H1 (cell line): ENCODE results near the gene TP73. TPM values are rescaled to one million over a fixed set of nuclear protein-coding genes. Genes with fewer than 3 reads are reported as not detected.

Source experiments
- CTCF ChIA-PET: fragments of 300-600 bp; sonication (Branson Sonifier 250); formaldehyde crosslinking; loops from one replicate; lab custom pipeline; 2021; ENCODE audit not compliant: partially characterized antibody; lab: Charles Lee
- POLR2A ChIA-PET: fragments of 300-600 bp; sonication (Branson Sonifier 250); formaldehyde crosslinking; loops from one replicate; lab custom pipeline; 2021; ENCODE audit warnings: inconsistent platforms; ENCODE audit not compliant: partially characterized antibody; lab: Charles Lee
- DNase-seq, 2 experiments: peaks; one replicate each; pipeline versions ENCODE4 v3.0.0 to v3.0.0-alpha.2; 2010 to 2022; ENCODE audit warnings: low spot score in 2 of 2, low read depth in 1 of 2, mixed read lengths in 1 of 2
- FAIRE-seq: peaks from 2 replicates; lab custom pipeline; 2011; peaks lifted over from hg19 to GRCh38; lab: Jason Lieb, UNC
- H2AFZ ChIP-seq: 2 replicates; pipeline ENCODE4 v1.8.1; 2012; ENCODE audit warnings: low read length, inconsistent platforms
- H2AK5ac ChIP-seq: 2 replicates; pipeline ENCODE4 v1.6.1; 2013; ENCODE audit warnings: low read depth, low read length
- H2BK120ac ChIP-seq: replicated peaks from 2 replicates; pipeline ENCODE3; 2013; ENCODE audit warnings: low read depth, low read length, inconsistent platforms
- H2BK12ac ChIP-seq: 2 replicates; pipeline ENCODE4 v1.6.1; 2013; ENCODE audit warnings: low read depth, low read length
- H2BK15ac ChIP-seq: 2 replicates; pipeline ENCODE4 v1.6.1; 2013; ENCODE audit warnings: low read length
- H2BK20ac ChIP-seq: 2 replicates; pipeline ENCODE4 v1.6.1; 2013; ENCODE audit warnings: low read length
- H2BK5ac ChIP-seq: 2 replicates; pipeline ENCODE4 v1.6.1; 2013; ENCODE audit warnings: low read depth, low read length
- H3K14ac ChIP-seq: 2 replicates; pipeline ENCODE4 v1.6.1; 2013; ENCODE audit warnings: inconsistent platforms; ENCODE audit not compliant: insufficient read length
- H3K18ac ChIP-seq: 2 replicates; pipeline ENCODE4 v1.6.1; 2013; ENCODE audit warnings: low read length; ENCODE audit errors: extremely low read depth
- H3K23ac ChIP-seq: 2 replicates; pipeline ENCODE4 v1.6.1; 2013; ENCODE audit warnings: inconsistent platforms; ENCODE audit not compliant: insufficient read length
- H3K23me2 ChIP-seq: 2 replicates; pipeline ENCODE4 v1.6.1; 2013; ENCODE audit warnings: low read depth, low read length
- H3K27ac ChIP-seq: 2 replicates; pipeline ENCODE4 v1.6.1; 2011; ENCODE audit warnings: low read depth, low read length, inconsistent platforms
- H3K27me3 ChIP-seq, 4 experiments: replicated peaks in 1 of 4; 1 replicate in 1 of 4; 2 replicates in 3 of 4; pipeline versions ENCODE4 v1.6.1 to v1.8.1; 2011 to 2013; ENCODE audit warnings: low read length in 3 of 4, mild to moderate bottlenecking in 3 of 4, inconsistent platforms in 2 of 4, mixed read lengths in 2 of 4, moderate library complexity in 1 of 4; ENCODE audit not compliant: control insufficient read depth in 3 of 4, insufficient read depth in 3 of 4; ENCODE audit errors: extremely low read depth in 1 of 4
- H3K36me3 ChIP-seq, 4 experiments: 2 replicates each; pipeline versions ENCODE4 v1.6.1 to v1.8.1; 2011 to 2013; ENCODE audit warnings: mild to moderate bottlenecking in 4 of 4, low read length in 3 of 4, moderate library complexity in 2 of 4, control low read depth in 1 of 4, inconsistent platforms in 1 of 4; ENCODE audit not compliant: insufficient read depth in 4 of 4, control insufficient read depth in 2 of 4
- H3K4ac ChIP-seq: replicated peaks from 2 replicates; pipeline ENCODE3; 2013; ENCODE audit warnings: low read length, low read depth, mixed read lengths, inconsistent platforms; ENCODE audit not compliant: insufficient read length
- H3K4me1 ChIP-seq, 4 experiments: replicated peaks in 1 of 4; 1 replicate in 1 of 4; 2 replicates in 3 of 4; pipeline versions ENCODE4 v1.6.1 to v1.8.1; 2011 to 2013; ENCODE audit warnings: low read length in 3 of 4, inconsistent platforms in 2 of 4, mixed read lengths in 1 of 4; ENCODE audit not compliant: insufficient read depth in 4 of 4, control insufficient read depth in 3 of 4
- H3K4me2 ChIP-seq, 2 experiments: 2 replicates each; pipeline versions ENCODE4 v1.6.1 to v1.8.1; 2011 to 2013; ENCODE audit warnings: low read depth in 2 of 2, low read length in 2 of 2, control low read depth in 1 of 2, inconsistent platforms in 1 of 2, mild to moderate bottlenecking in 1 of 2; ENCODE audit not compliant: insufficient read depth in 1 of 2
- H3K4me3 ChIP-seq, 4 experiments: fragments of 200-600, 300-600 bp in 1 of 4; sonication (generic), shearing (Covaris generic), sonication (Bioruptor Twin) in 1 of 4; 2 replicates each; pipeline versions ENCODE4 v1.5.1 to v1.8.1; 2011 to 2016; ENCODE audit warnings: low read length in 4 of 4, low read depth in 3 of 4, control low read depth in 2 of 4, inconsistent platforms in 2 of 4, mild to moderate bottlenecking in 2 of 4, mixed read lengths in 1 of 4, moderate library complexity in 1 of 4; ENCODE audit not compliant: insufficient read depth in 2 of 4; ENCODE audit errors: extremely low read depth in 1 of 4
- H3K56ac ChIP-seq: replicated peaks from 2 replicates; pipeline ENCODE3; 2013; ENCODE audit warnings: low read depth, mild to moderate bottlenecking, mixed read lengths, low read length, inconsistent platforms; ENCODE audit not compliant: insufficient read length
- H3K79me1 ChIP-seq: 2 replicates; pipeline ENCODE4 v1.6.1; 2013; ENCODE audit warnings: low read depth, low read length, control low read depth
- H3K79me2 ChIP-seq, 2 experiments: 2 replicates each; pipeline versions ENCODE4 v1.6.1 to v1.8.1; 2012 to 2013; ENCODE audit warnings: low read length in 2 of 2, mild to moderate bottlenecking in 2 of 2, inconsistent platforms in 1 of 2; ENCODE audit not compliant: insufficient read depth in 2 of 2, control insufficient read depth in 1 of 2
- H3K9ac ChIP-seq, 4 experiments: replicated peaks in 1 of 4; 1 replicate in 1 of 4; 2 replicates in 3 of 4; pipeline versions ENCODE4 v1.6.1 to v1.8.1; 2011 to 2013; ENCODE audit warnings: low read depth in 3 of 4, low read length in 3 of 4, control low read depth in 2 of 4, mild to moderate bottlenecking in 2 of 4, moderate library complexity in 2 of 4, inconsistent platforms in 1 of 4; ENCODE audit errors: extremely low read depth in 1 of 4
- H3K9me3 ChIP-seq, 2 experiments: 2 replicates each; pipeline versions ENCODE4 v1.6.1 to v1.8.1; 2012 to 2013; ENCODE audit warnings: mild to moderate bottlenecking in 2 of 2, moderate library complexity in 2 of 2, control low read depth in 1 of 2, inconsistent platforms in 1 of 2, low read depth in 1 of 2, low read length in 1 of 2, mixed read lengths in 1 of 2; ENCODE audit not compliant: insufficient read depth in 2 of 2
- H4K20me1 ChIP-seq, 2 experiments: replicated peaks in 1 of 2; 2 replicates each; pipeline versions ENCODE3 to v1.8.1; 2011 to 2013; ENCODE audit warnings: inconsistent platforms in 2 of 2, low read length in 2 of 2, mild to moderate bottlenecking in 1 of 2; ENCODE audit not compliant: insufficient read depth in 2 of 2, control insufficient read depth in 1 of 2
- H4K5ac ChIP-seq: 2 replicates; pipeline ENCODE4 v1.6.1; 2013; ENCODE audit warnings: low read length, low read depth, mixed read lengths, inconsistent platforms; ENCODE audit not compliant: insufficient read length
- H4K8ac ChIP-seq: 2 replicates; pipeline ENCODE4 v1.8.0; 2013; ENCODE audit warnings: mild to moderate bottlenecking, moderate library complexity, low read length, inconsistent platforms; ENCODE audit not compliant: insufficient read depth; ENCODE audit errors: extremely low read depth
- H4K91ac ChIP-seq: replicated peaks from 2 replicates; pipeline ENCODE3; 2013; ENCODE audit warnings: low read length, mixed read lengths, inconsistent platforms; ENCODE audit not compliant: insufficient read length
- CBX8 ChIP-seq: fragments of 300-800, 300-1000 bp; sonication (generic); IDR thresholded peaks from 2 replicates; pipeline ENCODE4 v1.7.1; 2016; ENCODE audit warnings: low read depth, low read length, borderline replicate concordance
- CEBPB ChIP-seq: IDR thresholded peaks from 2 replicates; pipeline ENCODE4 v1.6.1; 2012; ENCODE audit warnings: low read depth, low read length
- CHD1 ChIP-seq: IDR thresholded peaks from 2 replicates; pipeline ENCODE4 v1.6.1; 2012; ENCODE audit warnings: low read depth, low read length, improper control_type of control experiment
- CTBP2 ChIP-seq: IDR thresholded peaks from 2 replicates; pipeline ENCODE4 v1.7.0; 2011; ENCODE audit warnings: borderline replicate concordance, mild to moderate bottlenecking, moderate library complexity, mixed read lengths, low read length; ENCODE audit not compliant: insufficient read depth, insufficient read length
- EP300 ChIP-seq, 2 experiments: IDR thresholded peaks; 1 replicate in 1 of 2; 2 replicates in 1 of 2; pipeline ENCODE4 v1.6.1; 2011 to 2012; ENCODE audit warnings: low read depth in 2 of 2, low read length in 2 of 2, mild to moderate bottlenecking in 2 of 2, borderline replicate concordance in 1 of 2, inconsistent platforms in 1 of 2, moderate library complexity in 1 of 2
- FOSL1 ChIP-seq: IDR thresholded peaks from 2 replicates; pipeline ENCODE4 v1.6.1; 2011; ENCODE audit warnings: mild to moderate bottlenecking, low read depth, low read length, moderate library complexity; ENCODE audit not compliant: insufficient read depth
- GTF2F1 ChIP-seq: IDR thresholded peaks from 2 replicates; pipeline ENCODE4 v1.6.1; 2012; ENCODE audit warnings: low read depth, low read length, improper control_type of control experiment, borderline replicate concordance
- HDAC2 ChIP-seq, 2 experiments: fragments of 300-600 bp in 1 of 2; sonication (generic) in 1 of 2; IDR thresholded peaks; 2 replicates each; pipeline ENCODE4 v1.6.1; 2011 to 2012; ENCODE audit warnings: low read depth in 2 of 2, low read length in 2 of 2, mild to moderate bottlenecking in 2 of 2, moderate library complexity in 2 of 2, borderline replicate concordance in 1 of 2, inconsistent platforms in 1 of 2
- JUND ChIP-seq: IDR thresholded peaks from 2 replicates; pipeline ENCODE4 v1.6.1; 2011; ENCODE audit warnings: mild to moderate bottlenecking, improper control_type of control experiment, low read length
- KDM4A ChIP-seq: IDR thresholded peaks from one replicate; pipeline ENCODE4 v1.7.1; 2012; ENCODE audit warnings: low read depth, mild to moderate bottlenecking, moderate library complexity, low read length, inconsistent platforms; ENCODE audit not compliant: severe bottlenecking
- RFX5 ChIP-seq: IDR thresholded peaks from 2 replicates; pipeline ENCODE4 v1.6.1; 2011; ENCODE audit warnings: low read depth, low read length, improper control_type of control experiment, borderline replicate concordance
- SRF ChIP-seq: IDR thresholded peaks from 2 replicates; pipeline ENCODE4 v1.6.1; 2011; ENCODE audit warnings: mild to moderate bottlenecking, low read depth, low read length, moderate library complexity
- TBP ChIP-seq: IDR thresholded peaks from 2 replicates; pipeline ENCODE4 v1.6.1; 2011; ENCODE audit warnings: low read depth, low read length, improper control_type of control experiment
- TEAD4 ChIP-seq: IDR thresholded peaks from 2 replicates; pipeline ENCODE4 v1.6.1; 2012; ENCODE audit warnings: low read depth, low read length, inconsistent platforms, mixed read lengths
- WGBS, 2 experiments: shearing (Covaris generic) in 1 of 2; methylation state at CpG; one replicate each; pipeline versions ENCODE4 v1.1.6 to v1.1.7; 2013 to 2015; ENCODE audit warnings: low lambda C conversion rate in 2 of 2, mixed read lengths in 2 of 2, inconsistent platforms in 1 of 2, low coverage in 1 of 2, missing lambda C conversion rate in 1 of 2; ENCODE audit not compliant: insufficient replicate concordance in 2 of 2, insufficient coverage in 1 of 2, insufficient read length in 1 of 2; ENCODE audit errors: extremely low coverage in 1 of 2, missing lambda C conversion rate in 1 of 2; 5-methylcytosine and 5-hydroxymethylcytosine counted together
- polyA plus RNA-seq, 7 experiments: library from polyadenylated mRNA; depleted of rRNA in 3 of 7; stranded (reverse) in 5 of 7; unstranded in 2 of 7; fragments of >200 nt in 5 of 7; fragments of 200-250 nt in 2 of 7; gene quantifications; 1 replicate in 5 of 7; 2 replicates in 1 of 7; 4 replicates in 1 of 7; pipeline versions ENCODE4 v1.2.1 to v1.2.3, GENCODE V29; 2011 to 2013; ENCODE audit warnings: missing spikeins in 2 of 7, mixed read lengths in 2 of 7
- total RNA-seq: library from RNA; stranded (reverse); fragmentation: NEBNext Ultra II Directional; extraction: Animal tissue kit (Norgen Biotek cat#: 25700); gene quantifications from 2 replicates; pipeline ENCODE4 v1.2.1, GENCODE V29; 2021

TP73 gene
- total and polyA plus RNA-seq, 2 of the 8 experiments (the other 6 are each of a cell fraction or from before 2014, with no cell fraction given): 2.6 to 3.1 TPM

GRCh38 chr1:3645247-3645646 is 7.1 kb upstream of the TP73 start:
- ChIA-PET POLR2A (interaction anchor here (1.1 kb wide), 1 partner anchor 47 kb away, joined by 3 read pairs; no protein-coding TSS in a partner anchor), CTCF (interaction anchor here (0.6 to 1.4 kb wide), 2 partner anchors 10 to 1133 kb away, joined by 3 read pairs; no protein-coding TSS in a partner anchor)
- DNase-seq (no peak), FAIRE-seq (no peak)
- Histone ChIP-seq H3K18ac (no peak overlapping the region), H3K4me1 (peaks cover 0 to 7% (median 0%) of the 10 kb centered on the region in 4 experiments; a peak in 1 of 7 replicates), H2BK20ac (no peak overlapping the region), H3K4me2 (no peak overlapping the region), H3K9me3 (no peaks in the 10 kb centered on the region), H3K56ac (no peak overlapping the region), H3K27ac (no peak overlapping the region), H3K9ac (no peak overlapping the region), H4K8ac (no peak overlapping the region), H3K14ac (no peak overlapping the region), H2AFZ (no peak overlapping the region), H3K23me2 (peaks cover 3% of the 10 kb centered on the region; the same call in 1 of the 2 replicates), H3K79me2 (peaks cover 0 to 9% of the 10 kb centered on the region in 2 experiments; a peak in 1 of 4 replicates), H4K20me1 (peaks cover 0 to 8% of the 10 kb centered on the region in 2 experiments), H2BK12ac (no peak overlapping the region), H3K23ac (no peak overlapping the region), H4K91ac (no peak overlapping the region), H2BK15ac (no peak overlapping the region), H2BK5ac (no peak overlapping the region), H2AK5ac (no peak overlapping the region), H3K36me3 (peaks cover 0 to 17% (median 12%) of the 10 kb centered on the region in 4 experiments; a peak in 4 of 8 replicates), H3K79me1 (peaks cover 9% of the 10 kb centered on the region), H4K5ac (no peak overlapping the region), H2BK120ac (no peak overlapping the region), H3K4ac (no peak overlapping the region), H3K27me3 (peaks cover 0 to 5% (median 3%) of the 10 kb centered on the region in 4 experiments; a peak in 4 of 7 replicates), H3K4me3 (no peak overlapping the region)
- 97% methylated on average over 29 of the region's 43 CpGs; no CpG with 5 or more reads in 1 of the 2 experiments for WGBS, 2 experiments
- no peak for TF ChIP-seq FOSL1
- TF ChIP-seq HDAC2 (IDR thresholded peaks at IDR 0.05; ENCODE audit: borderline replicate concordance in 1 of 2, low read depth in 2 of 2, low read length in 2 of 2): no peak
- no peak for TF ChIP-seq GTF2F1
- no peak for TF ChIP-seq CBX8
- no peak for TF ChIP-seq EP300 (IDR thresholded peaks at IDR 0.05; ENCODE audit: borderline replicate concordance in 1 of 2, low read depth in 2 of 2, low read length in 2 of 2)
- no peak for TF ChIP-seq CEBPB
- TF ChIP-seq KDM4A: no peak
- no peak for TF ChIP-seq SRF
- TF ChIP-seq CTBP2: no peak
- TF ChIP-seq TEAD4: no peak
- TF ChIP-seq JUND: no peak
- no peak for TF ChIP-seq RFX5
- TF ChIP-seq TBP: no peak
- TF ChIP-seq CHD1: no peak
